Rectal smooth muscle tissue (tissue), 1 donor: ENCODE results near the gene C4BPA.

Experiments
- H3K27ac ChIP-seq: one replicate; pipeline ENCODE4 v1.7.0; 2013; ENCODE audit warnings: low read depth, low read length, inconsistent platforms
- H3K27me3 ChIP-seq: one replicate; pipeline ENCODE4 v1.7.0; 2013; ENCODE audit warnings: low read length; ENCODE audit not compliant: control insufficient read depth, insufficient read depth
- H3K36me3 ChIP-seq: one replicate; pipeline ENCODE4 v1.7.0; 2013; ENCODE audit warnings: low read length; ENCODE audit not compliant: control insufficient read depth, insufficient read depth
- H3K4me1 ChIP-seq: one replicate; pipeline ENCODE4 v1.7.0; 2013; ENCODE audit warnings: low read length; ENCODE audit not compliant: control insufficient read depth, insufficient read depth
- H3K4me3 ChIP-seq: one replicate; pipeline ENCODE4 v1.7.0; 2013; ENCODE audit warnings: low read length
- H3K9ac ChIP-seq: one replicate; pipeline ENCODE4 v1.7.0; 2013; ENCODE audit warnings: low read length

The C4BPA gene

DNA sequence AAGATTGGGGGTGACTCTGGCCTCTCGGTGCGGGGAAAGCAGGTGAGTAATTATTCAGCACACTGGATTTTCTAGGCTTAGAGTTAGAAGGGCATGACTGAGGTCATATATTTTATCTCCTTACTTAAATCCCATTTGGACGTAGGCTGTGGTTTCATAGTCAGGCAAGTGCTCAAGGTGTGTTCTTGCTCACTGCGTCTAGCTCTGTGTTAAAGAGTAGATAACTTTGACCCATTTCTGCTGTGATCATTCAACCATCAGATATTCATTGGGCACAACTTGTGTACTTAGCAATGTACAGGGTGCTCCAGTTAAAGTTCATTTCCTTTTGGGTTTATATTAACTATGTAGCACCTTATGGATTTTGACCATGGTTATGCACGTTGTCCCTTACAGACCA is 36.4 kb upstream of the C4BPA start:
- Histone ChIP-seq H3K36me3 (peaks cover 26% of the 10 kb centered on the region), H3K4me1 (no peaks in the 10 kb centered on the region), H3K27me3 (no peaks in the 10 kb centered on the region), H3K27ac (no peak overlapping the region), H3K9ac (no peak overlapping the region), H3K4me3 (peak overlapping the region; percentile 17)

DNA sequence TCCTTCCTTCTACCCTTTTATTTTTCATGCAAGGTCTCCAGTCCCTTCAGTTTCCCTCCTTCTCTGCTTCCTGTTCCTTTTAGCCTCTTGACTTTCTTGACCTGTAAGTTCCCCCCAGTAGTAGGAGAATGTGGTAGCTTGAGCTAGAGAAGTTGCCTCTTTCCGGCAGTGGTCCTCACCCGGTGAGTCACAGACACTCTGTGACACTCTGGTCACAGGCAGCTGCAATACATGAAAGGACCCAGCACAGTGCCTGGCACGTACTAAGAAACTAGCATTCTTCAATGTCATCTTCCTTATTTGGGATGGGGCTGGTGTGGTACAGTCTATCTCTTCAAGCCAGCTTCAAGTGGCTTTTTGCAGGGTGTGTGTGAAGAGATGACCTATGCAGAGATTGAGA is 35.0 kb upstream of the C4BPA start:
- H3K4me3 ChIP-seq: no peak overlapping the region
- H3K9ac ChIP-seq: no peak overlapping the region
- no peaks in the 10 kb centered on the region for H3K27me3 ChIP-seq
- H3K4me1 ChIP-seq: no peaks in the 10 kb centered on the region
- H3K27ac ChIP-seq: no peak overlapping the region
- peaks cover 18% of the 10 kb centered on the region for H3K36me3 ChIP-seq

DNA sequence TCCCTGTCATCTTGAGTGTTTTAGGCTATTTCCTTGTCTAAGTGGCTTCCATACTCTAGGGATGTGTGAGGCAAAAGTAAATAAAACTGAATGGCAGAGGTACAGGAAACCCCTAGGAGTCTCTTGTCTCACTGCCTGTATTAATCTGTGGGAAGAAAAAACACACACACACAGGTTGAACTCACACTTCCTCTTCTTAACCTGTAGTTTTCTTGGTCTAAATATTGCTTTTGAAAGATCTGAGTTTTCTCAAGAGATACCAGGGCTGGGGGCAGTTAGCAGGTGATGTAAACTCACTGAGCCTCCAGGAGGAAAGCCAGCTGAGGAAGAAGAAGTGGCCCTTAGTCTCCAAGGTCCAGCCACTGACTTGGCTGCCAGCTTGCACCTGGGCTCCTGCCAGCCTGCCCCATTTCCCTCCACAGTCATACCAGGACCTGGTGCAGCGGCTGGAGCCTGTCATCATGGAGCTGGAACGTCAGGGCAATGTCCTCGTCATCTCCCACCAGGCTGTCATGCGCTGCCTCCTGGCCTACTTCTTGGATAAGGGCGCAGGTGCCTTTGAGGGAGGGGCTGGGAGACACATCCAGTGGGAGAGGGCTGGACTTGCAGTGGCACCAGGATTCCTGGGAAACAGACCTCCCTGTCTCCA is 34.1 kb upstream of the C4BPA start:
- Histone ChIP-seq H3K27ac (no peak overlapping the region), H3K9ac (no peak overlapping the region), H3K36me3 (peaks cover 15% of the 10 kb centered on the region), H3K4me3 (no peak overlapping the region), H3K4me1 (no peaks in the 10 kb centered on the region), H3K27me3 (no peaks in the 10 kb centered on the region)

DNA sequence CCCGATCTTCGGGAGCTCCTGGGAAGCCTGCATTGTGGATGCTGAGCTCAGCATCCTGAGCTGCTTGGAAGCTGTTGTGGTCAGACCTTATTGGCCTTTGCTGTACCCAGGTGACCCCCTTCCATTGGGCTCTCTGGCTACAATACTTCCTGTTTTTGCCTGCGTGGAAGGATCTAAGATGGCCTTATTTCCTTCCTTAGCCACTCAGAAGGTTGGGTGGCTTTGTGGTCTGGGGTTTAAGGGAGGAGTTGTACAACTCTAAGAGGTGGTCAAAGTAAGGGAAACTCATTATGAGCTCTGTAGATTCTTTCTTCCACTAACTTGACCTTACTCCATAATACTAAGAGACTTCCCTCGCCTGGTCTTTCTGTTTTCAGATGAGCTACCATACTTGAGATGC is 33.2 kb upstream of the C4BPA start:
- H3K36me3 ChIP-seq: peaks cover 13% of the 10 kb centered on the region
- H3K4me3 ChIP-seq: no peak overlapping the region

GRCh38 chr1:207071426-207071825 is 32.6 kb upstream of the C4BPA start:
- Histone ChIP-seq H3K4me3 (no peak overlapping the region), H3K4me1 (no peaks in the 10 kb centered on the region), H3K9ac (no peak overlapping the region), H3K36me3 (peaks cover 13% of the 10 kb centered on the region), H3K27ac (no peak overlapping the region), H3K27me3 (no peaks in the 10 kb centered on the region)

More for the DNA sequence above, 33.2 kb upstream of the C4BPA start:
- Histone ChIP-seq H3K4me1 (no peaks in the 10 kb centered on the region), H3K27ac (no peak overlapping the region), H3K9ac (no peak overlapping the region), H3K27me3 (no peaks in the 10 kb centered on the region)

DNA sequence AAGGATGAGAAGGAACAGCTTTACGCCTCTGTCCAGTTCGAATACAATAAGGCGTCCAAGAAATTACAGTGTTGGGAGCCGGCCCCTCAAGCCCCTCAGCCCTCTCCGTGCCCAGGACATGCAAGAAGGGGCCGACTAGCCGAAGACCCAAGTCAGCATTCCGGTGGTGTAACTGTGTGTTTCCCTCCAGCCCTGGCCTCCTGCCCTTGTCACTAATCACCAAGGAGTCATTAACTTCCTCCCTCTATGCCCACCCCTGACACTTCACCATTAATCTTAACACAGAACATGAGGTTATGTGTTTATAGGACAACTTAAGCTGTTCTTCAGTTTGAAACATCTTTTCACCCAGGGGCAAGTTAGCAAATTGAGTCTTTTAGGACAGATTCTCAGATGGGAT is 31.8 kb upstream of the C4BPA start:
- Histone ChIP-seq H3K4me1 (no peaks in the 10 kb centered on the region), H3K9ac (no peak overlapping the region), H3K4me3 (no peak overlapping the region), H3K27ac (no peak overlapping the region), H3K27me3 (no peaks in the 10 kb centered on the region), H3K36me3 (peaks cover 13% of the 10 kb centered on the region)

- no peaks in the 10 kb centered on the region for H3K27me3 ChIP-seq
- no peak overlapping the region for H3K9ac ChIP-seq
- H3K27ac ChIP-seq: no peak overlapping the region
- H3K36me3 ChIP-seq: peaks cover 13% of the 10 kb centered on the region
- no peak overlapping the region for H3K4me3 ChIP-seq
- H3K4me1 ChIP-seq: no peaks in the 10 kb centered on the region
These were observed 29.9 kb upstream of the C4BPA start for GRCh38 chr1:207073906-207074820.

- Histone ChIP-seq H3K4me1 (no peaks in the 10 kb centered on the region), H3K9ac (no peak overlapping the region), H3K27me3 (no peaks in the 10 kb centered on the region), H3K27ac (no peak overlapping the region), H3K4me3 (no peak overlapping the region), H3K36me3 (peaks cover 7% of the 10 kb centered on the region)
These were observed 27.7 kb upstream of the C4BPA start for GRCh38 chr1:207076181-207076955.

DNA sequence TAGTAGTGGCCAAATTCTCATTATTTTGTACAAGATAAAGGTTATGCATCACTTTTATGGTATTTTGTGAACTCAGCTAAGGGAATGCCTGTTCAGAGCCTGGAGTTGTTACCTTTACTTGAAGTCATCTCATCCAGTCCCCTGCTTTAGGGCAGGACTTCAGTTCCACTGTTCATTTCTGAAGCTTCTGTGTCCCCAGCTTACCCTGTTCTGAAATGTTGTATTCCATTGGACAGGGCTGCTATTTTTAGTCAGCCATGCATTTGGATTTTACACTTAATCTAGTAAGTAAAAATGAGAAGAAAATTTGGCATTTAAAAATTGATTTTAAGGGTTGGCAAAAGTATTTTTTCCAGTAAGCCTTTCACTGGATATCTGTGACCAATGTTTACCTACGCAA is 27.0 kb upstream of the C4BPA start:
- Histone ChIP-seq H3K36me3 (peaks cover 5% of the 10 kb centered on the region), H3K27ac (no peak overlapping the region), H3K4me3 (no peak overlapping the region), H3K4me1 (no peaks in the 10 kb centered on the region), H3K9ac (no peak overlapping the region), H3K27me3 (no peaks in the 10 kb centered on the region)

- H3K9ac ChIP-seq: no peak overlapping the region
- H3K27me3 ChIP-seq: no peaks in the 10 kb centered on the region
- H3K4me1 ChIP-seq: no peaks in the 10 kb centered on the region
- no peak overlapping the region for H3K27ac ChIP-seq
- no peaks in the 10 kb centered on the region for H3K36me3 ChIP-seq
- no peak overlapping the region for H3K4me3 ChIP-seq
These were observed 26.3 kb upstream of the C4BPA start for GRCh38 chr1:207077470-207078377.

GRCh38 chr1:207078578-207079132 is 25.4 kb upstream of the C4BPA start:
- Histone ChIP-seq H3K4me1 (no peaks in the 10 kb centered on the region), H3K27ac (no peak overlapping the region), H3K27me3 (no peaks in the 10 kb centered on the region), H3K9ac (no peak overlapping the region), H3K36me3 (no peaks in the 10 kb centered on the region), H3K4me3 (no peak overlapping the region)
